DND-41 (cell line): Measurements from ENCODE around the gene MYO5A.

Experiments
- EZH2 ChIP-seq: IDR thresholded peaks from 3 replicates; pipeline ENCODE4 v1.6.1; 2012; ENCODE audit warnings: borderline replicate concordance, low read depth, mild to moderate bottlenecking, moderate library complexity, low read length, inconsistent platforms; ENCODE audit not compliant: severe bottlenecking
- TF ChIP-seq, protein P1 (sequence below): IDR thresholded peaks from 2 replicates; pipeline ENCODE4 v1.5.1; 2012; ENCODE audit warnings: borderline replicate concordance, low read length, moderate library complexity, mild to moderate bottlenecking; ENCODE audit not compliant: poor library complexity, severe bottlenecking; ENCODE audit errors: extremely low read depth

DNA sequence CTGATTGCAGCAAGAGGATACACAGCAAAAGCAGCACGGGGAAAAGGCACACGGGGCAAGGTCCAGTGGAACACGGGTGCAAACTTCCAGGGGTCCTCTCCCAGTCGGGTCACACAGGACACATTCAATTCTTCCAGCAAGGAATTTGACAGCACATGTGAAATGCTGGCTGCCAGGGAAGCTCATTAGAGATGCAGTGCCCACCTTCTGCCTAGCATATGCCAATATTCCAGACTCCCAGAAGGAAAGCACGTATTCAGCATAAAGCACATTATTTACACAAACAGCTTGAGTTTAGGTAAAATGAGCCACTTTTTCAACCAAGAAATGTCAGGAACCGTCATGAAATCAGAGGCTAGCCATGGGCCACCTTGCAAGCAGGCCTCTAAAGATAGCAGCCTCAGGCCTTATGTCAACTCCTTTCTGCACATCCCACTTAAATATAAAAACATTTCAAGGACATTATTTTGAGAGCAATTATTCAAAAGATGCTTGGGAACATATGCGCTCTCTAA is 252.4 kb downstream of the MYO5A start:
- TF ChIP-seq, protein P1, sequence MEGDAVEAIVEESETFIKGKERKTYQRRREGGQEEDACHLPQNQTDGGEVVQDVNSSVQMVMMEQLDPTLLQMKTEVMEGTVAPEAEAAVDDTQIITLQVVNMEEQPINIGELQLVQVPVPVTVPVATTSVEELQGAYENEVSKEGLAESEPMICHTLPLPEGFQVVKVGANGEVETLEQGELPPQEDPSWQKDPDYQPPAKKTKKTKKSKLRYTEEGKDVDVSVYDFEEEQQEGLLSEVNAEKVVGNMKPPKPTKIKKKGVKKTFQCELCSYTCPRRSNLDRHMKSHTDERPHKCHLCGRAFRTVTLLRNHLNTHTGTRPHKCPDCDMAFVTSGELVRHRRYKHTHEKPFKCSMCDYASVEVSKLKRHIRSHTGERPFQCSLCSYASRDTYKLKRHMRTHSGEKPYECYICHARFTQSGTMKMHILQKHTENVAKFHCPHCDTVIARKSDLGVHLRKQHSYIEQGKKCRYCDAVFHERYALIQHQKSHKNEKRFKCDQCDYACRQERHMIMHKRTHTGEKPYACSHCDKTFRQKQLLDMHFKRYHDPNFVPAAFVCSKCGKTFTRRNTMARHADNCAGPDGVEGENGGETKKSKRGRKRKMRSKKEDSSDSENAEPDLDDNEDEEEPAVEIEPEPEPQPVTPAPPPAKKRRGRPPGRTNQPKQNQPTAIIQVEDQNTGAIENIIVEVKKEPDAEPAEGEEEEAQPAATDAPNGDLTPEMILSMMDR: no peak
- no peak for TF ChIP-seq EZH2
